H9 (cell line): ENCODE results near the gene PHETA1. TPM values are rescaled to one million over a fixed set of nuclear protein-coding genes. Genes with fewer than 3 reads are reported as not detected.

Experiments
- DNase-seq: peaks from one replicate; pipeline ENCODE4 v3.0.0-alpha.2; 2017
- H2AFZ ChIP-seq: one replicate; pipeline ENCODE4 v1.6.1; 2013; ENCODE audit warnings: mild to moderate bottlenecking, low read length, control low read depth, moderate library complexity
- H2AK5ac ChIP-seq: 2 replicates; pipeline ENCODE4 v1.6.1; 2013; ENCODE audit warnings: low read length, control low read depth, mixed read lengths; ENCODE audit not compliant: insufficient read length
- H2BK120ac ChIP-seq: one replicate; pipeline ENCODE4 v1.6.1; 2013; ENCODE audit warnings: low read depth, mild to moderate bottlenecking, low read length, control low read depth, inconsistent platforms; ENCODE audit not compliant: poor library complexity, severe bottlenecking
- H2BK12ac ChIP-seq: 2 replicates; pipeline ENCODE4 v1.6.1; 2013; ENCODE audit warnings: low read length, control low read depth, mixed read lengths, low read depth; ENCODE audit not compliant: insufficient read length
- H2BK15ac ChIP-seq: 2 replicates; pipeline ENCODE4 v1.6.1; 2013; ENCODE audit warnings: low read depth, low read length, control low read depth
- H2BK20ac ChIP-seq: one replicate; pipeline ENCODE4 v1.6.1; 2013; ENCODE audit warnings: low read depth, mild to moderate bottlenecking, low read length, control low read depth, inconsistent platforms; ENCODE audit not compliant: poor library complexity, severe bottlenecking
- H2BK5ac ChIP-seq: 2 replicates; pipeline ENCODE4 v1.6.1; 2013; ENCODE audit warnings: low read length, control low read depth, mixed read lengths; ENCODE audit not compliant: insufficient read length
- H3K14ac ChIP-seq: 2 replicates; pipeline ENCODE4 v1.6.1; 2013; ENCODE audit warnings: low read length, control low read depth; ENCODE audit not compliant: insufficient read depth
- H3K18ac ChIP-seq: 2 replicates; pipeline ENCODE4 v1.6.1; 2013; ENCODE audit warnings: low read depth, mild to moderate bottlenecking, mixed read lengths, low read length, control low read depth; ENCODE audit not compliant: insufficient read length
- H3K23ac ChIP-seq: 2 replicates; pipeline ENCODE4 v1.6.1; 2013; ENCODE audit warnings: low read length, control low read depth, mixed read lengths, low read depth; ENCODE audit not compliant: insufficient read length
- H3K23me2 ChIP-seq: 2 replicates; pipeline ENCODE4 v1.6.1; 2013; ENCODE audit warnings: low read depth, mild to moderate bottlenecking, mixed read lengths, low read length, control low read depth; ENCODE audit not compliant: insufficient read length, poor library complexity, severe bottlenecking
- H3K27ac ChIP-seq: 2 replicates; pipeline ENCODE4 v1.5.1; 2013; ENCODE audit warnings: low read length, control low read depth, mixed read lengths, low read depth; ENCODE audit not compliant: insufficient read length
- H3K27me3 ChIP-seq: 2 replicates; pipeline ENCODE4 v1.6.1; 2013; ENCODE audit warnings: low read length, control low read depth, inconsistent platforms; ENCODE audit not compliant: insufficient read depth
- H3K4ac ChIP-seq: 2 replicates; pipeline ENCODE4 v1.6.1; 2013; ENCODE audit warnings: low read depth, mild to moderate bottlenecking, control low read depth, inconsistent platforms, low read length, moderate library complexity
- H3K4me1 ChIP-seq: 2 replicates; pipeline ENCODE4 v1.6.1; 2013; ENCODE audit warnings: low read length, control low read depth, inconsistent platforms; ENCODE audit not compliant: insufficient read depth
- H3K4me2 ChIP-seq: 2 replicates; pipeline ENCODE4 v1.6.1; 2013; ENCODE audit warnings: low read length, control low read depth, mixed read lengths; ENCODE audit not compliant: insufficient read length, insufficient read depth
- H3K56ac ChIP-seq: 2 replicates; pipeline ENCODE4 v1.6.1; 2013; ENCODE audit warnings: low read depth, mild to moderate bottlenecking, mixed read lengths, low read length, control low read depth; ENCODE audit not compliant: insufficient read length
- H3K79me1 ChIP-seq: 2 replicates; pipeline ENCODE4 v1.6.1; 2013; ENCODE audit warnings: low read depth, mild to moderate bottlenecking, moderate library complexity, low read length, control low read depth, inconsistent platforms; ENCODE audit not compliant: insufficient read depth, poor library complexity, severe bottlenecking
- H3K79me2 ChIP-seq: 2 replicates; pipeline ENCODE4 v1.6.1; 2013; ENCODE audit warnings: low read length, control low read depth, inconsistent platforms; ENCODE audit not compliant: insufficient read depth
- H3K9ac ChIP-seq: 2 replicates; pipeline ENCODE4 v1.6.1; 2013; ENCODE audit warnings: low read length, control low read depth, mixed read lengths; ENCODE audit not compliant: insufficient read length; ENCODE audit errors: extremely low read depth
- H3K9me3 ChIP-seq: one replicate; pipeline ENCODE4 v1.6.1; 2013; ENCODE audit warnings: low read depth, low read length, inconsistent platforms; ENCODE audit not compliant: control insufficient read depth
- H3T11ph ChIP-seq: one replicate; pipeline ENCODE4 v1.6.1; 2013; ENCODE audit warnings: mild to moderate bottlenecking, low read length, control low read depth, inconsistent platforms
- H4K20me1 ChIP-seq: one replicate; pipeline ENCODE4 v1.6.1; 2013; ENCODE audit not compliant: control insufficient read depth, insufficient read length, insufficient read depth
- H4K5ac ChIP-seq: 2 replicates; pipeline ENCODE4 v1.6.1; 2013; ENCODE audit warnings: low read depth, mild to moderate bottlenecking, mixed read lengths, low read length, control low read depth; ENCODE audit not compliant: insufficient read length
- H4K8ac ChIP-seq: replicated peaks from 2 replicates; pipeline ENCODE4 v1.6.1; 2013; ENCODE audit warnings: low read length, control low read depth, mixed read lengths, low read depth; ENCODE audit not compliant: insufficient read length
- H4K91ac ChIP-seq: 2 replicates; pipeline ENCODE4 v1.6.1; 2013; ENCODE audit warnings: low read depth, mild to moderate bottlenecking, moderate library complexity, mixed read lengths, low read length, control low read depth; ENCODE audit not compliant: insufficient read length
- H3K27ac Mint-ChIP-seq, 3 experiments: 2 replicates in 2 of 3; 3 replicates in 1 of 3; pipeline ENCODE4 v1.8.0; 2020 to 2021; ENCODE audit warnings: mixed read lengths in 3 of 3, mild to moderate bottlenecking in 1 of 3, moderate library complexity in 1 of 3
- H3K27me3 Mint-ChIP-seq: 2 replicates; pipeline ENCODE4 v1.8.0; 2021; ENCODE audit warnings: low read depth, mild to moderate bottlenecking, moderate library complexity, mixed read lengths
- H3K36me3 Mint-ChIP-seq, 3 experiments: 2 replicates in 2 of 3; 3 replicates in 1 of 3; pipeline ENCODE4 v1.8.0; 2020 to 2021; ENCODE audit warnings: low read depth in 3 of 3, mixed read lengths in 3 of 3; ENCODE audit not compliant: insufficient read depth in 1 of 3
- H3K4me1 Mint-ChIP-seq, 2 experiments: 2 replicates each; pipeline ENCODE4 v1.8.0; 2020; ENCODE audit warnings: mixed read lengths in 2 of 2
- H3K4me3 Mint-ChIP-seq, 2 experiments: 2 replicates in 1 of 2; 3 replicates in 1 of 2; pipeline ENCODE4 v1.8.0; 2020 to 2021; ENCODE audit warnings: mild to moderate bottlenecking in 2 of 2, mixed read lengths in 2 of 2, moderate library complexity in 1 of 2
- H3K9me3 Mint-ChIP-seq, 2 experiments: 2 replicates in 1 of 2; 3 replicates in 1 of 2; pipeline ENCODE4 v1.8.0; 2020; ENCODE audit warnings: mild to moderate bottlenecking in 2 of 2, mixed read lengths in 2 of 2, moderate library complexity in 1 of 2
- CTCF ChIP-seq: fragments of 200-600 bp; sonication (generic); conservative IDR thresholded peaks from 3 replicates; pipeline ENCODE4 v1.8.0; 2021; ENCODE audit warnings: antibody characterized with exemption, mild to moderate bottlenecking
- WGBS: extraction: QIAGEN DNeasy Blood & Tissue Kit; methylation state at CpG from one replicate; pipeline ENCODE4 v1.1.7; 2013; ENCODE audit warnings: missing lambda C conversion rate, low lambda C conversion rate, mixed read lengths; ENCODE audit not compliant: insufficient read length; ENCODE audit errors: extremely low coverage; 5-methylcytosine and 5-hydroxymethylcytosine counted together
- total RNA-seq: library from RNA; stranded (reverse); gene quantifications from 2 replicates; pipeline ENCODE4 v1.2.1, GENCODE V29; 2021

PHETA1 gene
- total RNA-seq, 1 experiment from 2014 or later, result 13.1 TPM

DNA sequence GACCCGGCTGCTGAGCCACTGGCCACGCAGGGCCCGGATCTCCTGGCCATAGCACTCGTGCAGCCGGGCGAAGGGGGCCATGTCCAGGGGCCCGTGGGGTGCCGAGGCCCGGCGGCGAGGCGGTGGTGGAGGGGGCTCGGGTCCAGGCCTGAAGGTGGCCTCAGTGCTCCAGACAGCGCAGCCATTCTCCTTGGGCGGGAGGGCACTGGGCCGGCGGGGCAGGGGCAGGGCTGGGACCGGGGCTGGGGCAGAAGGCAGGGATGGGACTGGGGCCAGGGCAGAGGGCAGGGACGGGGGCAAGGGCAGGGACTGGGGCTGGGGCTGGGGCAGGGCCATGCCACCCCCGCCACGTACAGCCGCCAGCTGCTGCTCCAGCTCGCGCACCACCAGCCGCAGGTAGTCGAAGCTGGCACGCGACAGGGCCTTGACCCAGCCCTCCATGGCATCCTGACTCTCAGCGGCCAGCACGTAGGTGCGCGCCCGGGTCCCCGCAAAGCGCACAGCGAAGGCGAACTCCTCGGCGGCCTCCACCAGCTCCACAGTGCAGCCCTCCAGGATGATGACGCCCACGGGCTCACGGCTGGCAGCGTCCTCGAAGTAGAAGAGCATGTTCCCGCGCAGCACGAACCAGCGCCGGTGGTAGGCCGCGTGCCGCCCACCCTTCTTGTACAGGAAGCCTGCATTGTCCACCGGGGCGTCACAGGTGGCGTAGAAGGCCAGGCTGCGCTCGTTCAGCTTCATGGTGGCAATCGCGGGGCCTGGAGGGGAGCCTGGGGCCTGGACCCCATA is 6.0 kb downstream of the PHETA1 start:
- no peaks in the 10 kb centered on the region for H3K4me1 ChIP-seq
- H4K8ac ChIP-seq, result no peak overlapping the region
- no peak overlapping the region for H3K56ac ChIP-seq
- no peak overlapping the region for H3K23ac ChIP-seq
- no peaks in the 10 kb centered on the region for H3K27me3 ChIP-seq
- no peak overlapping the region for H2BK15ac ChIP-seq
- DNase-seq, result no peak
- no peaks in the 10 kb centered on the region for H3K79me1 ChIP-seq
- no peak overlapping the region for H3T11ph ChIP-seq
- H2BK12ac ChIP-seq, result no peak overlapping the region
- no peak overlapping the region for H3K27ac ChIP-seq
- H3K27me3 Mint-ChIP-seq, result peaks cover 12% of the 10 kb centered on the region
- TF ChIP-seq CTCF, result no peak
- WGBS, result no CpG with 5 or more reads among the region's 59 CpGs
- H3K36me3 Mint-ChIP-seq, result peaks cover 0 to 13% (median 3%) of the 10 kb centered on the region in 3 experiments; a peak in 5 of 7 replicates
- no peak overlapping the region for H2BK120ac ChIP-seq
- H4K5ac ChIP-seq, result no peak overlapping the region
- H4K20me1 ChIP-seq, result no peaks in the 10 kb centered on the region
- H3K4me1 Mint-ChIP-seq, result peaks cover 7 to 17% of the 10 kb centered on the region in 2 experiments; a peak in 3 of 4 replicates
- H3K14ac ChIP-seq, result no peak overlapping the region
- no peak overlapping the region for H3K4me2 ChIP-seq
- no peaks in the 10 kb centered on the region for H3K23me2 ChIP-seq
- H4K91ac ChIP-seq, result no peak overlapping the region
- H3K18ac ChIP-seq, result no peak overlapping the region
- no peaks in the 10 kb centered on the region for H3K9me3 Mint-ChIP-seq
- H3K79me2 ChIP-seq, result no peaks in the 10 kb centered on the region
- H3K9ac ChIP-seq, result no peak overlapping the region
- H2BK20ac ChIP-seq, result no peak overlapping the region
- H3K27ac Mint-ChIP-seq, result no peak overlapping the region
- H2AFZ ChIP-seq, result no peak overlapping the region
- no peak overlapping the region for H2BK5ac ChIP-seq
- no peaks in the 10 kb centered on the region for H3K9me3 ChIP-seq
- no peak overlapping the region for H2AK5ac ChIP-seq
- H3K4me3 Mint-ChIP-seq, result no peak overlapping the region
- H3K4ac ChIP-seq, result no peak overlapping the region
